Measurements from ENCODE around the gene COLGALT1. TPM values are rescaled to one million over a fixed set of nuclear protein-coding genes. Genes with fewer than 3 reads are reported as not detected.

COLGALT1 gene
- total RNA-seq, 2 experiments from 2014 or later, result 49.6 to 68.6 TPM

DNA sequence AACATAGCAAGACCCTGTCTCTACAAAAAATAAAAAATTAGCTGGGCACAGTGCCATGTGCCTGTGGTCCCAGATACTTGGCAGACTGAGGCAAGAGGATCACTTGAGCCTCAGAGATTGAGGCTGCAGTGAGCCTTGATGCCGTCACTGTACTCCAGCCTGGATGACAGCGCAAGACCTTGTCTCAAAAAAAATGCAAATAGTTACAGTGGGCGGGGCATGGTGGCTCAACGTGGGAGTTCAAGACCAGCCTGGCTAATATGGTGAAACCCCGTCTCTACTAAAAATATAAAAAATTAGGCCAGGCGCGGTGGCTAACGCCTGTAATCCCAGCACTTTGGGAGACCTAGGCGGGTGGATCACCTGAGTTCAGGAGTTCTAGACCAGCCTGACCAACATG, 35.5 kb upstream of the COLGALT1 start:
- Histone ChIP-seq H3K27ac (ENCODE audit: low read depth, low read length, poor library complexity, severe bottlenecking) (no peak overlapping the region), H3K4me2 (ENCODE audit: low read length) (no peak overlapping the region), H4K20me1 (ENCODE audit: insufficient read depth, low read length) (no peaks in the 10 kb centered on the region), H3K9me3 (ENCODE audit: low read length) (peaks cover 15% of the 10 kb centered on the region; the same call in 1 of the 2 replicates), H3K4me3 (ENCODE audit: low read depth, low read length, poor library complexity, severe bottlenecking) (no peak overlapping the region), H3K4me1 (ENCODE audit: insufficient read depth, low read length, poor library complexity, severe bottlenecking) (peaks cover 36% of the 10 kb centered on the region), H2AFZ (ENCODE audit: low read length) (no peak overlapping the region), H3K36me3 (ENCODE audit: insufficient read depth, low read length) (peaks cover 43% of the 10 kb centered on the region), H3K79me2 (ENCODE audit: insufficient read depth, low read depth, low read length) (peaks cover under 1% of the 10 kb centered on the region; the same call in 1 of the 2 replicates), H3K9me2 (ENCODE audit: insufficient read depth, low read length) (no peaks in the 10 kb centered on the region)
- no TSS peak for BruUV-seq (replicated peaks)
- TF ChIP-seq EZH2phosphoT487 (IDR thresholded peaks at IDR 0.05; ENCODE audit: borderline replicate concordance, low read depth, low read length) (no peak), CTCF (conservative IDR thresholded peaks at IDR 0.05; ENCODE audit: low read length) (no peak)
- DNase-seq (ENCODE audit: low spot score), result no peak
- intact Hi-C loops (cut with micrococcal nuclease; ENCODE audit: unreplicated experiment), result loop anchor here (10.0 kb wide), 2 partner anchors 235 to 1005 kb away; partner anchors contain the start of genes ELL and FCHO1
- POLR2A ChIA-PET, result interaction anchor here (0.6 kb wide), 1 partner anchor 229 kb away, joined by 3 read pairs; no protein-coding TSS in a partner anchor
- CTCF ChIA-PET (ENCODE audit: unreplicated experiment), result no interaction called here

GRCh38 chr19:17520865-17521264, 34.6 kb upstream of the COLGALT1 start:
- POLR2A ChIA-PET, result no interaction called here
- CTCF ChIA-PET (ENCODE audit: unreplicated experiment), result no interaction called here
- H3K4me3 ChIP-seq (ENCODE audit: low read depth, low read length, poor library complexity, severe bottlenecking), result no peak overlapping the region
- no TSS peak for BruUV-seq (replicated peaks)
- TF ChIP-seq EZH2phosphoT487 (IDR thresholded peaks at IDR 0.05; ENCODE audit: borderline replicate concordance, low read depth, low read length) (no peak), CTCF (conservative IDR thresholded peaks at IDR 0.05; ENCODE audit: low read length) (no peak)
- H3K79me2 ChIP-seq (ENCODE audit: insufficient read depth, low read depth, low read length), result peaks cover 9% of the 10 kb centered on the region; the same call in 1 of the 2 replicates
- H3K9me3 ChIP-seq (ENCODE audit: low read length), result peaks cover 15% of the 10 kb centered on the region; the same call in 1 of the 2 replicates
- peaks cover 40% of the 10 kb centered on the region for H3K36me3 ChIP-seq (ENCODE audit: insufficient read depth, low read length)
- no peak overlapping the region for H3K27ac ChIP-seq (ENCODE audit: low read depth, low read length, poor library complexity, severe bottlenecking)
- H3K4me2 ChIP-seq (ENCODE audit: low read length), result no peak overlapping the region
- no peaks in the 10 kb centered on the region for H4K20me1 ChIP-seq (ENCODE audit: insufficient read depth, low read length)
- no peaks in the 10 kb centered on the region for H3K9me2 ChIP-seq (ENCODE audit: insufficient read depth, low read length)
- no peak overlapping the region for H2AFZ ChIP-seq (ENCODE audit: low read length)
- H3K4me1 ChIP-seq (ENCODE audit: insufficient read depth, low read length, poor library complexity, severe bottlenecking), result peaks cover 45% of the 10 kb centered on the region
- no peak for DNase-seq (ENCODE audit: low spot score)
- intact Hi-C loops (cut with micrococcal nuclease; ENCODE audit: unreplicated experiment), result loop anchor here (10.0 kb wide), 2 partner anchors 234 to 1004 kb away; partner anchors contain the start of genes ELL and FCHO1

All from OCI-LY7 (cell line).